B cell (primary cell): ENCODE results near the gene FARP1.

Source experiments
- CTCF ChIP-seq: fragments of 200-600 bp; IDR thresholded peaks from one replicate; pipeline ENCODE4 v1.8.0; 2022; ENCODE audit warnings: antibody characterized with exemption, mild to moderate bottlenecking
- EZH2 ChIP-seq: IDR thresholded peaks from 2 replicates; pipeline ENCODE4 v1.6.1; 2012; ENCODE audit warnings: borderline replicate concordance, low read depth, mild to moderate bottlenecking, moderate library complexity, low read length; ENCODE audit not compliant: insufficient read depth, poor library complexity, severe bottlenecking

DNA sequence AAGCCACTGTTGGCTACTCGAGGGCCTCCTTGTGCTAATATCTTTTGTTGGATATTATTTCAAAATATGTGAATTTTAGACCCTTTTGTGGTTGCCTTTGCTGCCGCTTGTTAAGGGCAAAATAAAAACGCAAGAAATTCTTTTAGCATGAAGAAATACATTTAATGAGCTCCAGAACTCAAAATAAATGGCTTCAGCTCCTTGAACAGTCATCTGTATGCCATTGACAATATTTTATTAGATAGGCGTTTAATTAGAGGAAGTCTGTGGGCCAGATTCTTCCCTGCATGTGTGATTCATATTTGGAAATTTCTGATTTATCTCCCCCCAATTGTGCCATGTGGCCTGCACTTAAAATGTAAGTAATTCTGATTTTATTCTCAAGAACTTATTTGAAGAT is 256.9 kb downstream of the FARP1 start:
- TF ChIP-seq CTCF (no peak), EZH2 (no peak)
